GM23248 (cell line): ENCODE results near the gene CASTOR1. TPM values are rescaled to one million over a fixed set of nuclear protein-coding genes. Genes with fewer than 3 reads are reported as not detected.

Experiments used
- DNase-seq: peaks from one replicate; pipeline ENCODE4 v3.0.0-alpha.2; 2015
- H2AFZ ChIP-seq: fragments of 200-600 bp; sonication (generic); 2 replicates; pipeline ENCODE4 v1.6.1; 2016; ENCODE audit warnings: antibody characterized with exemption
- H3F3A ChIP-seq: fragments of 200-600 bp; sonication (generic); 2 replicates; pipeline ENCODE4 v1.6.1; 2016; ENCODE audit warnings: mild to moderate bottlenecking, antibody characterized with exemption, mixed run types; ENCODE audit not compliant: insufficient read depth
- H3K27ac ChIP-seq: fragments of 200-600 bp; sonication (generic); 2 replicates; pipeline ENCODE4 v1.5.1; 2016; ENCODE audit warnings: mild to moderate bottlenecking
- H3K27me3 ChIP-seq: fragments of 200-600 bp; sonication (generic); replicated peaks from 2 replicates; pipeline ENCODE4 v1.6.1; 2016; ENCODE audit warnings: mild to moderate bottlenecking; ENCODE audit not compliant: insufficient read depth
- H3K36me3 ChIP-seq: fragments of 200-600 bp; sonication (generic); 2 replicates; pipeline ENCODE4 v1.6.1; 2016; ENCODE audit warnings: low read depth, mild to moderate bottlenecking
- H3K4me1 ChIP-seq: fragments of 200-600 bp; sonication (generic); 2 replicates; pipeline ENCODE4 v1.6.1; 2016; ENCODE audit warnings: mild to moderate bottlenecking; ENCODE audit not compliant: insufficient read depth
- H3K4me2 ChIP-seq: fragments of 200-600 bp; sonication (generic); one replicate; pipeline ENCODE4 v1.6.1; 2016; ENCODE audit warnings: mild to moderate bottlenecking; ENCODE audit not compliant: unreplicated experiment
- H3K4me3 ChIP-seq: fragments of 200-600 bp; sonication (generic); 2 replicates; pipeline ENCODE4 v1.5.1; 2016; ENCODE audit warnings: mild to moderate bottlenecking
- H3K79me2 ChIP-seq: fragments of 200-600 bp; sonication (generic); 2 replicates; pipeline ENCODE4 v1.6.1; 2016; ENCODE audit warnings: mild to moderate bottlenecking; ENCODE audit not compliant: insufficient read depth
- H3K9ac ChIP-seq: fragments of 200-600 bp; sonication (generic); 2 replicates; pipeline ENCODE4 v1.6.1; 2016; ENCODE audit warnings: mild to moderate bottlenecking
- H3K9me2 ChIP-seq: fragments of 200-600 bp; sonication (generic); 2 replicates; pipeline ENCODE4 v1.6.1; 2016; ENCODE audit warnings: mixed run types, mild to moderate bottlenecking, moderate library complexity; ENCODE audit not compliant: insufficient read depth
- H3K9me3 ChIP-seq: fragments of 200-600 bp; sonication (generic); one replicate; pipeline ENCODE4 v1.6.1; 2017; ENCODE audit warnings: low read depth
- H4K20me1 ChIP-seq: fragments of 200-600 bp; sonication (generic); 2 replicates; pipeline ENCODE4 v1.6.0; 2016; ENCODE audit not compliant: insufficient read depth
- EZH2 ChIP-seq: fragments of 200-600 bp; sonication (generic); IDR thresholded peaks from 2 replicates; pipeline ENCODE4 v1.6.1; 2018; ENCODE audit warnings: antibody characterized with exemption, mild to moderate bottlenecking; ENCODE audit not compliant: insufficient read depth, poor library complexity, severe bottlenecking
- EZH2phosphoT487 ChIP-seq: fragments of 200-600 bp; sonication (generic); IDR thresholded peaks from 2 replicates; pipeline ENCODE4 v1.6.1; 2018; ENCODE audit warnings: antibody characterized with exemption, moderate library complexity, mild to moderate bottlenecking, low read depth; ENCODE audit not compliant: insufficient read depth
- WGBS, 2 experiments: methylation state at CpG; one replicate each; pipeline ENCODE4 v1.1.6; 2015 to 2017; ENCODE audit warnings: low lambda C conversion rate in 2 of 2, low coverage in 1 of 2; ENCODE audit errors: missing lambda C conversion rate in 2 of 2; 5-methylcytosine and 5-hydroxymethylcytosine counted together
- in situ Hi-C: fragments of 300-500 bp; cut with MboI; formaldehyde crosslinking; loops from 2 replicates; pipeline ENCODE4 v1.15.0; 2020
- polyA plus RNA-seq: library from polyadenylated mRNA; unstranded; fragments of >200 nt; fragmentation: Nextera tagmentation; extraction: Ambion mirVana; gene quantifications from 2 replicates; pipeline ENCODE4 v1.2.1, GENCODE V29; 2016
- total RNA-seq: library from RNA; depleted of rRNA; stranded (reverse); fragments of >200 nt; shearing (Covaris generic); gene quantifications from 2 replicates; pipeline ENCODE4 v1.2.3, GENCODE V29; 2014

CASTOR1 gene
- total and polyA plus RNA-seq, 2 experiments from 2014 or later = 8.7 to 13.4 TPM

- Histone ChIP-seq H4K20me1 (no peaks in the 10 kb centered on the region), H3K4me2 (peak within 1 kb of the TSS; percentile 86), H3K9me3 (no peaks in the 10 kb centered on the region), H3K4me3 (peak within 1 kb of the TSS; percentile 83), H3K36me3 (no peaks in the 10 kb centered on the region), H2AFZ (peak within 1 kb of the TSS; percentile 76), H3F3A (peaks cover 12% of the 10 kb centered on the region; the same call in 1 of the 2 replicates), H3K27ac (0 out of 2 replicates have a peak within 1 kb of the TSS, but pooled peaks have one; percentile 12), H3K9me2 (no peaks in the 10 kb centered on the region), H3K27me3 (no peaks in the 10 kb centered on the region), H3K4me1 (peaks cover 14% of the 10 kb centered on the region), H3K79me2 (no peaks in the 10 kb centered on the region), H3K9ac (peak within 1 kb of the TSS; percentile 79)
- WGBS, 2 experiments = 3 to 5% methylated on average over 52 to 55 of the region's 64 CpGs
- TF ChIP-seq EZH2phosphoT487 (no peak), EZH2 (no peak)
- DNase-seq = peak; percentile 79
- in situ Hi-C loops = no loop called here
Observed at GRCh38 chr22:30245985-30246813, 43.1 kb downstream of the CASTOR1 start, which contains the start of gene LIF. LIF (minus strand) TSS chr22:30246759; CDS start chr22:30246695, 64 bp downstream.

DNA sequence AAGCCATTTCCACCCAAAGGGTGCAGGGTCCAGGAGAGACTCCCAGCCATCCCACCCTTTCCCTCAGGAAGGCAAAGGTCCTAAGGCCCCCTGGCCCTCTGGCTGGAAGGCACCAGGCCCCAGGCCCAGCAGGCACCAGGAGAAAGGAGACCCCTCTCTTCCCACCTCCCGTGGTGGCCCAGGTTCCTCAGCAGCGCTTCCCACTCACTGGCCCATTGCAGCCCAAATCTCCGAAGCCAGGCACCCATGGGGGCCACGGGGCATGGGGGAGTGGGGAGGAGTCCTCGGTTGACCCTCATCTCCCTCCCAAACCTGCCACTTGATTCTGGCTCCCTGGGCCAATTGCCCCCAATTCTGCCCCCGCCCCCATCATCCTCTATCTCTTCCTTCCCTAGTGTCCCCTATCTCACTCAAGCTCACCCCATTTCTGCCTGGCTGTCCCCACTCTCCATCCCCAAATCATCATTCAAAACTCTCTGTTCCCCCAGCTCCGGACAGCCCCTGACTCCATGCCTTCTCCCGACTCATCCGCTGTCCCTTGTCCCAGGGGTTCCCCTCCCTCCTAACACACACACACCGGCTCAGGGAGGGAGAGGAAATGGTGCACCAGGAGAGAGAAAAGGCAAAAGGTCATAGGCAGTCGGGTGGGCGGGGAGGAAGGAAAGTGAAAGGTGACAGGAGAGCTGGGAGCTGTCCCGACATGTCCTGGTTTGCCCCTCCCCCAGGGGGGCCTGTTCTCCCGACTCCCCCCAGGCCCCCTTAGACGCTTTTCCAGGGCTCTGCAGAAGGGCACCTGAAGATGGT lies 43.9 kb downstream of the CASTOR1 start:
- H3K4me1 ChIP-seq = peaks cover 7% of the 10 kb centered on the region; the same call in 1 of the 2 replicates
- in situ Hi-C loops = no loop called here
- H3K4me3 ChIP-seq = peak overlapping the region; percentile 83
- H3F3A ChIP-seq = peaks cover 12% of the 10 kb centered on the region; the same call in 1 of the 2 replicates
- H3K36me3 ChIP-seq = no peaks in the 10 kb centered on the region
- H2AFZ ChIP-seq = peak overlapping the region; percentile 76; the same call in 1 of the 2 replicates
- peak overlapping the region; percentile 79 for H3K9ac ChIP-seq
- 68 to 74% methylated on average over 11 to 15 of the region's 15 CpGs for WGBS, 2 experiments
- DNase-seq = no peak
- H3K9me3 ChIP-seq = no peaks in the 10 kb centered on the region
- no peaks in the 10 kb centered on the region for H3K79me2 ChIP-seq
- H3K9me2 ChIP-seq = no peaks in the 10 kb centered on the region
- no peak for TF ChIP-seq EZH2phosphoT487
- no peak overlapping the region for H3K27ac ChIP-seq
- H4K20me1 ChIP-seq = no peaks in the 10 kb centered on the region
- peak overlapping the region; percentile 86 for H3K4me2 ChIP-seq
- no peaks in the 10 kb centered on the region for H3K27me3 ChIP-seq

- Histone ChIP-seq H3K4me1 (0 out of 2 replicates have a peak, but pooled peaks cover 5% of the 10 kb centered on the region), H4K20me1 (no peaks in the 10 kb centered on the region), H3K4me3 (no peak overlapping the region), H3K9me2 (no peaks in the 10 kb centered on the region), H3K36me3 (no peaks in the 10 kb centered on the region), H3F3A (0 out of 2 replicates have a peak, but pooled peaks cover 6% of the 10 kb centered on the region), H3K4me2 (no peak overlapping the region), H3K27me3 (no peaks in the 10 kb centered on the region), H3K79me2 (no peaks in the 10 kb centered on the region), H3K27ac (no peak overlapping the region), H3K9me3 (no peaks in the 10 kb centered on the region), H2AFZ (no peak overlapping the region), H3K9ac (no peak overlapping the region)
- DNase-seq = no peak
- in situ Hi-C loops = no loop called here
- no peak for TF ChIP-seq EZH2phosphoT487
- TF ChIP-seq EZH2 = no peak
- 94 to 97% methylated on average over 5 of the region's 5 CpGs for WGBS, 2 experiments
Observed at GRCh38 chr22:30244641-30245040, 44.7 kb downstream of the CASTOR1 start.

DNA sequence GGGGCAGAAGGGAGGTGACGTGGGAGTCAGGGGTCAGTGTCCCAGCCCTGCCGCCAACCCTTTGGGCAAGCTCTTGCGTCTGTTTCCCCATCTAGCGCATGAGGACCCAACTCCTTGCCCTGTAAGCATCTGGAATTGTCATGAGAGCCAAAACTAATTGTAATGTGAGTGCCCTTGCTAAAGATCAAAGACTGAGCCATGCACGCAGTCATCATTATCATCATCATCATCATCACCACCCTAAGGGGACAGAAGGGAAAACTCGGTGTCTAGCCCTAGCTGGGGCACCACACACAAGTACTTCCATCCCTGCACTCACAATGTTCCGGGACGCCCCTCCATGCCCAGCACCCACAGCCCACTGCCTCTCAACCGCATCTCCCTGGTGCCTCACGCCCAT lies 45.2 kb downstream of the CASTOR1 start:
- no peak for TF ChIP-seq EZH2
- TF ChIP-seq EZH2phosphoT487 = no peak
- no peak overlapping the region for H3K27ac ChIP-seq
- no peak for DNase-seq

More for the DNA sequence above, 45.2 kb downstream of the CASTOR1 start:
- WGBS, 2 experiments = 94 to 99% methylated on average over 10 of the region's 10 CpGs
- Histone ChIP-seq H3K9me2 (no peaks in the 10 kb centered on the region), H3K9ac (no peak overlapping the region), H3F3A (0 out of 2 replicates have a peak, but pooled peaks cover 6% of the 10 kb centered on the region), H3K4me3 (no peak overlapping the region), H3K4me1 (0 out of 2 replicates have a peak, but pooled peaks cover 5% of the 10 kb centered on the region), H4K20me1 (no peaks in the 10 kb centered on the region), H3K36me3 (no peaks in the 10 kb centered on the region), H3K9me3 (no peaks in the 10 kb centered on the region), H3K4me2 (no peak overlapping the region), H3K27me3 (no peaks in the 10 kb centered on the region), H2AFZ (no peak overlapping the region), H3K79me2 (no peaks in the 10 kb centered on the region)
- in situ Hi-C loops = no loop called here
